Measurements from ENCODE around the gene TH. TPM values are rescaled to one million over a fixed set of nuclear protein-coding genes. Genes with fewer than 3 reads are reported as not detected.

Gene TH
- polyA plus RNA-seq, 1 donor from 2014 or later = 3.6 TPM

DNA sequence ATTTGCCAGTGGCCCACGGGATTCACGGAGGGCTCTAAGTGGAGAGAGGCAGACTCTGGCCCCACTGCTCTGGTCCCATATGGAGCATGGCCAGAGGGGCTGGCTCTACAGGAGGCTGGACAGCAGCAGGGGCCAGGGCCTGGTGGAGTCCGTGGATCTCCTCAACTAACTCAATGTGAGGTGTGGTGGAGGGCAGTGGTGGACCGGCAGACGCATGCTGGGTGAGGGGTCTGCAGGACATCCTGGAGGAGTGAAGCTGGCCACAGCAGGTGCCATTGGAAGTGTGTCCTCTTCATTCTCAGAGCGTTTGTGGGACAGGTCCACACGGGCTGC, 48.0 kb downstream of the TH start:
- no peak overlapping the region for H3K9ac ChIP-seq (ENCODE audit: low read length)
- H4K20me1 ChIP-seq (ENCODE audit: insufficient read depth) = no peaks in the 10 kb centered on the region
- TF ChIP-seq TAF1 (IDR thresholded peaks at IDR 0.05; ENCODE audit: low read depth) (no peak), RAD21 (conservative IDR thresholded peaks at IDR 0.05) (no peak), POLR2AphosphoS5 (IDR thresholded peaks at IDR 0.05) (no peak), EP300 (conservative IDR thresholded peaks at IDR 0.05; ENCODE audit: poor library complexity, severe bottlenecking) (no peak), EZH2 (IDR thresholded peaks at IDR 0.05; ENCODE audit: borderline replicate concordance, insufficient read depth, low read length, poor library complexity, severe bottlenecking) (no peak), SMC3 (conservative IDR thresholded peaks at IDR 0.05; ENCODE audit: poor library complexity) (no peak), MXI1 (conservative IDR thresholded peaks at IDR 0.05; ENCODE audit: poor library complexity, severe bottlenecking) (no peak)
- TF ChIP-seq, protein P1, sequence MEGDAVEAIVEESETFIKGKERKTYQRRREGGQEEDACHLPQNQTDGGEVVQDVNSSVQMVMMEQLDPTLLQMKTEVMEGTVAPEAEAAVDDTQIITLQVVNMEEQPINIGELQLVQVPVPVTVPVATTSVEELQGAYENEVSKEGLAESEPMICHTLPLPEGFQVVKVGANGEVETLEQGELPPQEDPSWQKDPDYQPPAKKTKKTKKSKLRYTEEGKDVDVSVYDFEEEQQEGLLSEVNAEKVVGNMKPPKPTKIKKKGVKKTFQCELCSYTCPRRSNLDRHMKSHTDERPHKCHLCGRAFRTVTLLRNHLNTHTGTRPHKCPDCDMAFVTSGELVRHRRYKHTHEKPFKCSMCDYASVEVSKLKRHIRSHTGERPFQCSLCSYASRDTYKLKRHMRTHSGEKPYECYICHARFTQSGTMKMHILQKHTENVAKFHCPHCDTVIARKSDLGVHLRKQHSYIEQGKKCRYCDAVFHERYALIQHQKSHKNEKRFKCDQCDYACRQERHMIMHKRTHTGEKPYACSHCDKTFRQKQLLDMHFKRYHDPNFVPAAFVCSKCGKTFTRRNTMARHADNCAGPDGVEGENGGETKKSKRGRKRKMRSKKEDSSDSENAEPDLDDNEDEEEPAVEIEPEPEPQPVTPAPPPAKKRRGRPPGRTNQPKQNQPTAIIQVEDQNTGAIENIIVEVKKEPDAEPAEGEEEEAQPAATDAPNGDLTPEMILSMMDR (IDR thresholded peaks at IDR 0.05; ENCODE audit: poor library complexity, severe bottlenecking) = no peak
- TF ChIP-seq, protein P2, sequence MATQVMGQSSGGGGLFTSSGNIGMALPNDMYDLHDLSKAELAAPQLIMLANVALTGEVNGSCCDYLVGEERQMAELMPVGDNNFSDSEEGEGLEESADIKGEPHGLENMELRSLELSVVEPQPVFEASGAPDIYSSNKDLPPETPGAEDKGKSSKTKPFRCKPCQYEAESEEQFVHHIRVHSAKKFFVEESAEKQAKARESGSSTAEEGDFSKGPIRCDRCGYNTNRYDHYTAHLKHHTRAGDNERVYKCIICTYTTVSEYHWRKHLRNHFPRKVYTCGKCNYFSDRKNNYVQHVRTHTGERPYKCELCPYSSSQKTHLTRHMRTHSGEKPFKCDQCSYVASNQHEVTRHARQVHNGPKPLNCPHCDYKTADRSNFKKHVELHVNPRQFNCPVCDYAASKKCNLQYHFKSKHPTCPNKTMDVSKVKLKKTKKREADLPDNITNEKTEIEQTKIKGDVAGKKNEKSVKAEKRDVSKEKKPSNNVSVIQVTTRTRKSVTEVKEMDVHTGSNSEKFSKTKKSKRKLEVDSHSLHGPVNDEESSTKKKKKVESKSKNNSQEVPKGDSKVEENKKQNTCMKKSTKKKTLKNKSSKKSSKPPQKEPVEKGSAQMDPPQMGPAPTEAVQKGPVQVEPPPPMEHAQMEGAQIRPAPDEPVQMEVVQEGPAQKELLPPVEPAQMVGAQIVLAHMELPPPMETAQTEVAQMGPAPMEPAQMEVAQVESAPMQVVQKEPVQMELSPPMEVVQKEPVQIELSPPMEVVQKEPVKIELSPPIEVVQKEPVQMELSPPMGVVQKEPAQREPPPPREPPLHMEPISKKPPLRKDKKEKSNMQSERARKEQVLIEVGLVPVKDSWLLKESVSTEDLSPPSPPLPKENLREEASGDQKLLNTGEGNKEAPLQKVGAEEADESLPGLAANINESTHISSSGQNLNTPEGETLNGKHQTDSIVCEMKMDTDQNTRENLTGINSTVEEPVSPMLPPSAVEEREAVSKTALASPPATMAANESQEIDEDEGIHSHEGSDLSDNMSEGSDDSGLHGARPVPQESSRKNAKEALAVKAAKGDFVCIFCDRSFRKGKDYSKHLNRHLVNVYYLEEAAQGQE (IDR thresholded peaks at IDR 0.05; ENCODE audit: borderline replicate concordance) = no peak
- H3K27ac ChIP-seq (ENCODE audit: low read length) = no peak overlapping the region
- H3K4me2 ChIP-seq (ENCODE audit: low read length) = no peak overlapping the region
- H3F3A ChIP-seq (ENCODE audit: insufficient read depth, low read length, poor library complexity, severe bottlenecking) = no peaks in the 10 kb centered on the region
- no peak overlapping the region for H3K4me3 ChIP-seq (ENCODE audit: low read length)
- no peak overlapping the region for H2AFZ ChIP-seq (ENCODE audit: low read depth, low read length)
- no peaks in the 10 kb centered on the region for H3K79me2 ChIP-seq (replicated peaks; ENCODE audit: insufficient read depth, low read length)
- no peaks in the 10 kb centered on the region for H3K27me3 ChIP-seq (ENCODE audit: insufficient read depth, low read depth, low read length)
- no peaks in the 10 kb centered on the region for H3K9me2 ChIP-seq (ENCODE audit: insufficient read depth, low read length)
- H3K36me3 ChIP-seq (ENCODE audit: insufficient read depth, low read length) = no peaks in the 10 kb centered on the region
- no peaks in the 10 kb centered on the region for H3K9me3 ChIP-seq (ENCODE audit: low read length)

DNA sequence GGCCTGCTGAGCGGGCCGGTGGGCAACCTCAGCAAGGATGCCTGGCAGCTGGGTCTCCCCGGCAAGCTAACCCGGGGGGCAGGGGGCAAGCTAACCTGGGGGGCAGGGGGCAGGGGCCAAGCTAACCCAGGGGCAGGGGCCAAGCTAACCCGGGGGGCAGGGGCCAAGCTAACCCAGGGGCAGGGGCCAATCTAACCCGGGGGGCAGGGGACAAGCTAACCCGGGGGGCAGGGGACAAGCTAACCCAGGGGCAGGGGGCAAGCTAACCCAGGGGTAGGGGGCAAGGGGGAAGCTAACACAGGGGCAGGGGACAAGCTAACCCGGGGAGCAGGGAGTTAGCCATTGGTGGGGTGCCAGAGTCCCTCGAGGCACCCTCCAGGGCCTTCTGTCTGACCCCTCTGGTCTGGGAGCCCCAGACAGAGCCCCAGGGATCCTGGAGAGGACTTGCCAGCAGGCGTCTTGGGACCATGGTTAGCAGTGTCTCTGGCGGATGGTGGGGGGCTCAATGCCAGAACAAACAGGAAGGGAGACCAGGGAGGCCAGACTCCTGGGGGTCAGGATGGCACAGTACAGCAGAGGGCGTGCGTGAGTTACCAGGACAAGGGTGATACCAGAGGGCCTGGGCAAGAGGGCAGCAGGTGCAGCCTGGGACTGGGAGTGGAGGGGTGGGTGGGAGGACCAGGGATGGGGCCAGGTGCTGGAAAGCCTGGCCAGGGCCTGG, 48.5 kb downstream of the TH start:
- Histone ChIP-seq H2AFZ (ENCODE audit: low read depth, low read length) (no peak overlapping the region), H3K27me3 (ENCODE audit: insufficient read depth, low read depth, low read length) (no peaks in the 10 kb centered on the region), H4K20me1 (ENCODE audit: insufficient read depth) (no peaks in the 10 kb centered on the region), H3K4me3 (ENCODE audit: low read length) (no peak overlapping the region), H3K27ac (ENCODE audit: low read length) (no peak overlapping the region), H3K9me3 (ENCODE audit: low read length) (no peaks in the 10 kb centered on the region), H3K9me2 (ENCODE audit: insufficient read depth, low read length) (no peaks in the 10 kb centered on the region), H3K36me3 (ENCODE audit: insufficient read depth, low read length) (no peaks in the 10 kb centered on the region), H3K9ac (ENCODE audit: low read length) (no peak overlapping the region), H3K79me2 (replicated peaks; ENCODE audit: insufficient read depth, low read length) (no peaks in the 10 kb centered on the region), H3F3A (ENCODE audit: insufficient read depth, low read length, poor library complexity, severe bottlenecking) (no peaks in the 10 kb centered on the region), H3K4me2 (ENCODE audit: low read length) (no peak overlapping the region)
- no peak for TF ChIP-seq TAF1 (IDR thresholded peaks at IDR 0.05; ENCODE audit: low read depth)
- TF ChIP-seq, protein P1 (IDR thresholded peaks at IDR 0.05; ENCODE audit: poor library complexity, severe bottlenecking) = no peak
- no peak for TF ChIP-seq EP300 (conservative IDR thresholded peaks at IDR 0.05; ENCODE audit: poor library complexity, severe bottlenecking)
- no peak for TF ChIP-seq EZH2 (IDR thresholded peaks at IDR 0.05; ENCODE audit: borderline replicate concordance, insufficient read depth, low read length, poor library complexity, severe bottlenecking)
- TF ChIP-seq SMC3 (conservative IDR thresholded peaks at IDR 0.05; ENCODE audit: poor library complexity) = no peak
- no peak for TF ChIP-seq MXI1 (conservative IDR thresholded peaks at IDR 0.05; ENCODE audit: poor library complexity, severe bottlenecking)
- TF ChIP-seq RAD21 (conservative IDR thresholded peaks at IDR 0.05) = no peak
- TF ChIP-seq POLR2AphosphoS5 (IDR thresholded peaks at IDR 0.05) = no peak
- TF ChIP-seq, protein P2 (IDR thresholded peaks at IDR 0.05; ENCODE audit: borderline replicate concordance) = no peak
